H1 (cell line): ENCODE data around the gene CENPF. TPM values are rescaled to one million over a fixed set of nuclear protein-coding genes. Genes with fewer than 3 reads are reported as not detected.
"Not testable (repeated sequence)": the region's sequence is repeated elsewhere in the genome, so short reads cannot be mapped to it uniquely, and the experiment has no call there.

ENCODE experiments used
- CTCF ChIA-PET: fragments of 300-600 bp; sonication (Branson Sonifier 250); formaldehyde crosslinking; loops from one replicate; lab custom pipeline; 2021; ENCODE audit not compliant: partially characterized antibody; lab: Charles Lee
- POLR2A ChIA-PET: fragments of 300-600 bp; sonication (Branson Sonifier 250); formaldehyde crosslinking; loops from one replicate; lab custom pipeline; 2021; ENCODE audit warnings: inconsistent platforms; ENCODE audit not compliant: partially characterized antibody; lab: Charles Lee
- DNase-seq, 2 experiments: peaks; one replicate each; pipeline versions ENCODE4 v3.0.0 to v3.0.0-alpha.2; 2010 to 2022; ENCODE audit warnings: low spot score in 2 of 2, low read depth in 1 of 2, mixed read lengths in 1 of 2
- FAIRE-seq: peaks from 2 replicates; lab custom pipeline; 2011; peaks lifted over from hg19 to GRCh38; lab: Jason Lieb, UNC
- H2AFZ ChIP-seq: 2 replicates; pipeline ENCODE4 v1.8.1; 2012; ENCODE audit warnings: low read length, inconsistent platforms
- H2AK5ac ChIP-seq: 2 replicates; pipeline ENCODE4 v1.6.1; 2013; ENCODE audit warnings: low read depth, low read length
- H2BK120ac ChIP-seq: replicated peaks from 2 replicates; pipeline ENCODE3; 2013; ENCODE audit warnings: low read depth, low read length, inconsistent platforms
- H2BK12ac ChIP-seq: 2 replicates; pipeline ENCODE4 v1.6.1; 2013; ENCODE audit warnings: low read depth, low read length
- H2BK15ac ChIP-seq: 2 replicates; pipeline ENCODE4 v1.6.1; 2013; ENCODE audit warnings: low read length
- H2BK20ac ChIP-seq: 2 replicates; pipeline ENCODE4 v1.6.1; 2013; ENCODE audit warnings: low read length
- H2BK5ac ChIP-seq: 2 replicates; pipeline ENCODE4 v1.6.1; 2013; ENCODE audit warnings: low read depth, low read length
- H3K14ac ChIP-seq: 2 replicates; pipeline ENCODE4 v1.6.1; 2013; ENCODE audit warnings: inconsistent platforms; ENCODE audit not compliant: insufficient read length
- H3K18ac ChIP-seq: 2 replicates; pipeline ENCODE4 v1.6.1; 2013; ENCODE audit warnings: low read length; ENCODE audit errors: extremely low read depth
- H3K23ac ChIP-seq: 2 replicates; pipeline ENCODE4 v1.6.1; 2013; ENCODE audit warnings: inconsistent platforms; ENCODE audit not compliant: insufficient read length
- H3K23me2 ChIP-seq: 2 replicates; pipeline ENCODE4 v1.6.1; 2013; ENCODE audit warnings: low read depth, low read length
- H3K27ac ChIP-seq: 2 replicates; pipeline ENCODE4 v1.6.1; 2011; ENCODE audit warnings: low read depth, low read length, inconsistent platforms
- H3K27me3 ChIP-seq, 4 experiments: replicated peaks in 1 of 4; 1 replicate in 1 of 4; 2 replicates in 3 of 4; pipeline versions ENCODE4 v1.6.1 to v1.8.1; 2011 to 2013; ENCODE audit warnings: low read length in 3 of 4, mild to moderate bottlenecking in 3 of 4, inconsistent platforms in 2 of 4, mixed read lengths in 2 of 4, moderate library complexity in 1 of 4; ENCODE audit not compliant: control insufficient read depth in 3 of 4, insufficient read depth in 3 of 4; ENCODE audit errors: extremely low read depth in 1 of 4
- H3K36me3 ChIP-seq, 4 experiments: 2 replicates each; pipeline versions ENCODE4 v1.6.1 to v1.8.1; 2011 to 2013; ENCODE audit warnings: mild to moderate bottlenecking in 4 of 4, low read length in 3 of 4, moderate library complexity in 2 of 4, control low read depth in 1 of 4, inconsistent platforms in 1 of 4; ENCODE audit not compliant: insufficient read depth in 4 of 4, control insufficient read depth in 2 of 4
- H3K4ac ChIP-seq: replicated peaks from 2 replicates; pipeline ENCODE3; 2013; ENCODE audit warnings: low read length, low read depth, mixed read lengths, inconsistent platforms; ENCODE audit not compliant: insufficient read length
- H3K4me1 ChIP-seq, 4 experiments: replicated peaks in 1 of 4; 1 replicate in 1 of 4; 2 replicates in 3 of 4; pipeline versions ENCODE4 v1.6.1 to v1.8.1; 2011 to 2013; ENCODE audit warnings: low read length in 3 of 4, inconsistent platforms in 2 of 4, mixed read lengths in 1 of 4; ENCODE audit not compliant: insufficient read depth in 4 of 4, control insufficient read depth in 3 of 4
- H3K4me2 ChIP-seq, 2 experiments: 2 replicates each; pipeline versions ENCODE4 v1.6.1 to v1.8.1; 2011 to 2013; ENCODE audit warnings: low read depth in 2 of 2, low read length in 2 of 2, control low read depth in 1 of 2, inconsistent platforms in 1 of 2, mild to moderate bottlenecking in 1 of 2; ENCODE audit not compliant: insufficient read depth in 1 of 2
- H3K4me3 ChIP-seq, 4 experiments: fragments of 200-600, 300-600 bp in 1 of 4; sonication (generic), shearing (Covaris generic), sonication (Bioruptor Twin) in 1 of 4; 2 replicates each; pipeline versions ENCODE4 v1.5.1 to v1.8.1; 2011 to 2016; ENCODE audit warnings: low read length in 4 of 4, low read depth in 3 of 4, control low read depth in 2 of 4, inconsistent platforms in 2 of 4, mild to moderate bottlenecking in 2 of 4, mixed read lengths in 1 of 4, moderate library complexity in 1 of 4; ENCODE audit not compliant: insufficient read depth in 2 of 4; ENCODE audit errors: extremely low read depth in 1 of 4
- H3K56ac ChIP-seq: replicated peaks from 2 replicates; pipeline ENCODE3; 2013; ENCODE audit warnings: low read depth, mild to moderate bottlenecking, mixed read lengths, low read length, inconsistent platforms; ENCODE audit not compliant: insufficient read length
- H3K79me1 ChIP-seq: 2 replicates; pipeline ENCODE4 v1.6.1; 2013; ENCODE audit warnings: low read depth, low read length, control low read depth
- H3K79me2 ChIP-seq, 2 experiments: 2 replicates each; pipeline versions ENCODE4 v1.6.1 to v1.8.1; 2012 to 2013; ENCODE audit warnings: low read length in 2 of 2, mild to moderate bottlenecking in 2 of 2, inconsistent platforms in 1 of 2; ENCODE audit not compliant: insufficient read depth in 2 of 2, control insufficient read depth in 1 of 2
- H3K9ac ChIP-seq, 4 experiments: replicated peaks in 1 of 4; 1 replicate in 1 of 4; 2 replicates in 3 of 4; pipeline versions ENCODE4 v1.6.1 to v1.8.1; 2011 to 2013; ENCODE audit warnings: low read depth in 3 of 4, low read length in 3 of 4, control low read depth in 2 of 4, mild to moderate bottlenecking in 2 of 4, moderate library complexity in 2 of 4, inconsistent platforms in 1 of 4; ENCODE audit errors: extremely low read depth in 1 of 4
- H3K9me3 ChIP-seq, 2 experiments: 2 replicates each; pipeline versions ENCODE4 v1.6.1 to v1.8.1; 2012 to 2013; ENCODE audit warnings: mild to moderate bottlenecking in 2 of 2, moderate library complexity in 2 of 2, control low read depth in 1 of 2, inconsistent platforms in 1 of 2, low read depth in 1 of 2, low read length in 1 of 2, mixed read lengths in 1 of 2; ENCODE audit not compliant: insufficient read depth in 2 of 2
- H4K20me1 ChIP-seq, 2 experiments: replicated peaks in 1 of 2; 2 replicates each; pipeline versions ENCODE3 to v1.8.1; 2011 to 2013; ENCODE audit warnings: inconsistent platforms in 2 of 2, low read length in 2 of 2, mild to moderate bottlenecking in 1 of 2; ENCODE audit not compliant: insufficient read depth in 2 of 2, control insufficient read depth in 1 of 2
- H4K5ac ChIP-seq: 2 replicates; pipeline ENCODE4 v1.6.1; 2013; ENCODE audit warnings: low read length, low read depth, mixed read lengths, inconsistent platforms; ENCODE audit not compliant: insufficient read length
- H4K8ac ChIP-seq: 2 replicates; pipeline ENCODE4 v1.8.0; 2013; ENCODE audit warnings: mild to moderate bottlenecking, moderate library complexity, low read length, inconsistent platforms; ENCODE audit not compliant: insufficient read depth; ENCODE audit errors: extremely low read depth
- H4K91ac ChIP-seq: replicated peaks from 2 replicates; pipeline ENCODE3; 2013; ENCODE audit warnings: low read length, mixed read lengths, inconsistent platforms; ENCODE audit not compliant: insufficient read length
- WGBS, 2 experiments: shearing (Covaris generic) in 1 of 2; methylation state at CpG; one replicate each; pipeline versions ENCODE4 v1.1.6 to v1.1.7; 2013 to 2015; ENCODE audit warnings: low lambda C conversion rate in 2 of 2, mixed read lengths in 2 of 2, inconsistent platforms in 1 of 2, low coverage in 1 of 2, missing lambda C conversion rate in 1 of 2; ENCODE audit not compliant: insufficient replicate concordance in 2 of 2, insufficient coverage in 1 of 2, insufficient read length in 1 of 2; ENCODE audit errors: extremely low coverage in 1 of 2, missing lambda C conversion rate in 1 of 2; 5-methylcytosine and 5-hydroxymethylcytosine counted together
- polyA plus RNA-seq, 7 experiments: library from polyadenylated mRNA; depleted of rRNA in 3 of 7; stranded (reverse) in 5 of 7; unstranded in 2 of 7; fragments of >200 nt in 5 of 7; fragments of 200-250 nt in 2 of 7; gene quantifications; 1 replicate in 5 of 7; 2 replicates in 1 of 7; 4 replicates in 1 of 7; pipeline versions ENCODE4 v1.2.1 to v1.2.3, GENCODE V29; 2011 to 2013; ENCODE audit warnings: missing spikeins in 2 of 7, mixed read lengths in 2 of 7
- total RNA-seq: library from RNA; stranded (reverse); fragmentation: NEBNext Ultra II Directional; extraction: Animal tissue kit (Norgen Biotek cat#: 25700); gene quantifications from 2 replicates; pipeline ENCODE4 v1.2.1, GENCODE V29; 2021

The CENPF gene
- total and polyA plus RNA-seq, 2 of the 8 experiments (the other 6 are each of a cell fraction or from before 2014, with no cell fraction given): 13.7 to 170 TPM

DNA sequence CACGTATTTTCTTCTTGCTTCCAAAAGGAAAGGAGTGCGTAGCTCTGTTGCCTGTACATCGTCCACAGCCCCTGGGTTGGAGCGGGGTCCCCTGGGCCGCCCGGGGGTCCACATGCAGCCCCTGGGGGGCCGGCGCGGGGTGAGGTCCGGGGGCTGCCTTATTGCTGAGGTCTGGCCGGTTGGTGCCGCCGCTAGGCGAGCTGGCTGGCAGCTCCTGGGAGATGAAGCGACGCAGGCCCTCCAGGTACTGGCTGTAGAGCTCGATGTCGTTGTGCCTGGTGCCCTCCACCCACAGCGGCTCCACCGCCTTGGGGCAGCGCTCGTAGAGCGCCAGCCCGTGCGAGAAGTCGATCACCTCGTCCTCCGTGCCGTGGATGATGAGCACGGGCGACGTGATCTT lies 2.5 kb downstream of the CENPF start:
- not testable (repeated sequence) for H3K14ac ChIP-seq, DNase-seq, H3K18ac ChIP-seq, H3K4me2 ChIP-seq, H3K9me3 ChIP-seq, H4K5ac ChIP-seq, H2BK5ac ChIP-seq, H3K23ac ChIP-seq, H2BK120ac ChIP-seq, H2AK5ac ChIP-seq, H2BK15ac ChIP-seq, H2AFZ ChIP-seq, H3K4ac ChIP-seq, H3K4me3 ChIP-seq, H4K91ac ChIP-seq, H3K23me2 ChIP-seq, H3K79me1 ChIP-seq, H3K9ac ChIP-seq, H2BK20ac ChIP-seq, FAIRE-seq, H3K27ac ChIP-seq, H4K8ac ChIP-seq, H3K27me3 ChIP-seq, H3K4me1 ChIP-seq, H2BK12ac ChIP-seq, H4K20me1 ChIP-seq, H3K56ac ChIP-seq
- CTCF ChIA-PET: interaction anchor here (1.2 to 2.9 kb wide), 4 partner anchors 22 to 276 kb away, joined by 4 to 13 read pairs (median 4); no protein-coding TSS in a partner anchor
- POLR2A ChIA-PET: interaction anchor here (0.7 to 1.9 kb wide), 4 partner anchors 16 to 53 kb away, joined by 3 to 12 read pairs (median 4); partner anchors contain the start of gene PTPN14
- H3K79me2 ChIP-seq: peaks cover 38 to 66% of the 10 kb centered on the region in 2 experiments
- 85% methylated on average over 27 of the region's 32 CpGs; no CpG with 5 or more reads in 1 of the 2 experiments for WGBS, 2 experiments
- H3K36me3 ChIP-seq: peaks cover 0 to 26% (median 6%) of the 10 kb centered on the region in 4 experiments; a peak in 5 of 8 replicates
